GM19238 (cell line): ENCODE results near the gene GPRC5D.

Experiments
- DNase-seq: peaks from one replicate; pipeline ENCODE4 v3.0.0; 2011; ENCODE audit warnings: low spot score; ENCODE audit not compliant: insufficient read length

Gene GPRC5D

GRCh38 chr12:12908711-12909110, 43.3 kb downstream of the GPRC5D start:
- no peak for DNase-seq

- no peak for DNase-seq
Measured at GRCh38 chr12:12908252-12908651, 43.7 kb downstream of the GPRC5D start.

DNA sequence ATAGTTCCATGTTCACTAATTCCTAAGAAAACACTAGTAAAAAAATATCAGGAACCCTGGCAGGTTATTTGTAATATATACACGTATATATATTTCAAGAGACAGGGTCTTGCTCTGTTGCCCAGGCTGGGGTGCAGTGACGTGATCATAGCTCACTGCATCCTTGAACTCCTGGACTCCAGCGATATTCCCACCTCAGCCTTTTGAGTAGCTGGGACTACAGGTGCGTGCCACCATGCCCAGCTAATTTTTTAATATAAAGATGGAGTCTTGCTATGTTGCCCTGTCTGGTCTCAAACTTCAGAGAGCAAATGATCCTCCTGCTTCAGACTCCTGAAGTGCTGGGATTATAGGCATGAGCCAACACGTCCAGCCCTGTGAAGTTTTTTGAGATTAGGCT, 44.4 kb downstream of the GPRC5D start:
- DNase-seq = no peak

DNA sequence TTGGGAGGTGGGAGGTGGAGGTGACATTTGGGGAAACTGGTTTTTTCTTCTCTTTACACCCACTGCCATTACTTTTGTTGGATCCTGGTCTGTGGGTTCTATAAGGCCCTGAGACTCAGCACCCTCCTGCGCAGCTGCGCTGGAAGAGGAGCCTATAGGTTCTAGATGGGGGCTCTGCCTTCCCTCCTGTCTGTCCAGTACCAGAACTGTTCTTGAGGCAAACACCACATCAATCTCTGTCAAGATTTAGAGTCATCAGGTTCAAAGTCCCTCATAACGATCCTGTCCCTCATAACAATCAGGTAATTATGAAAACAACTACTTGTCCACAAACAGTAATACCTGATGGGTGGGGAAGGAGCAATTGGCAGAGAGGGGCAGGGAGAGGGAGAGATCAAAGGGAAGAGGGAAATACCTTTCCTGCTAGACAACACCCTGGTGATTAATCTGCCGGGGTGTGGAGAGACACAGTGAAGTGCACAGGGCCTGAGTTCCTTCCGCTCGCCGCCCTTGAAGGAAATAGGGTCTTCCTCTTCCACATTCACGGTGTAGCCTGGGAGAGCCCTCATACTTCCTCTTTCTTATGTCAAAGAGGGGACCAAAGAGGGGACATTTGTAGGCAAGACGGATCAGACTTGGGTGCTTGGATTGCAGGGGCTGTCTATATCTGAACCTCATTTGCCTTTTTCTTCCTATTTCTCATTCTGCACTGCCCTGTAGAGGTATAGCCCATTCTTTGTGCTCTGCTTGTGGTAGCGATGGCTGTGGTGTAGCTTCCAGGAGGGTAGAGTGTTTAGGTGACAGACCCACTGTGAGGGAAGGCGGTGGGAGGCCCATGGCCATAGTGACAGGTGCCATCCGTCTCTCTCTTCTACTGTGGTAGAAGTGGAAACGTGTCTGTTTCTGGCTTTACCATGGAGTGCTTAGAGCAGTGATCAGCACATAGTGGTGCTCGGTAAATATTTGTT, 48.0 kb downstream of the GPRC5D start:
- DNase-seq = no peak

GRCh38 chr12:12902036-12902435, 49.9 kb downstream of the GPRC5D start:
- DNase-seq = no peak

GRCh38 chr12:12901158-12901791, 50.7 kb downstream of the GPRC5D start:
- DNase-seq = no peak

DNA sequence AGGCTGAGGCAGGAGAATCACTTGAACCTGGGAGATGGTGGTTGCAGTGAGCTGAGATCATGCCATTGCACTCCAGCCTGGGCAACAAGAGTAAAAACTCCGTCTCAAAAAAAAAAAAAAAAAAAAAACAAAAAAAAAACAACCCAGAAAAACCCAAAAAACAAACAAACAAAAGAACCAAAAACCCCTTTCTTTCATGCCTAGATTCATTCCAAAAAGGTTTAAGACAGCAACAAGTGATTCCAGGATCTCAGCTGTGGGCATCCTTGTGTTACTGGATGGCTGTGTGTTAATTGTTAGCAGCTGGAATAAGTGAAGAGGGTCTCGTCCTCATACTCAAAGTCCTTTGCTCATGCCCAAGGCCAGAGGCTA, 51.2 kb downstream of the GPRC5D start:
- DNase-seq = no peak

GRCh38 chr12:12899530-12900380, 52.2 kb downstream of the GPRC5D start:
- no peak for DNase-seq

- DNase-seq = no peak
Measured at GRCh38 chr12:12898911-12899511, 53.0 kb downstream of the GPRC5D start.

DNA sequence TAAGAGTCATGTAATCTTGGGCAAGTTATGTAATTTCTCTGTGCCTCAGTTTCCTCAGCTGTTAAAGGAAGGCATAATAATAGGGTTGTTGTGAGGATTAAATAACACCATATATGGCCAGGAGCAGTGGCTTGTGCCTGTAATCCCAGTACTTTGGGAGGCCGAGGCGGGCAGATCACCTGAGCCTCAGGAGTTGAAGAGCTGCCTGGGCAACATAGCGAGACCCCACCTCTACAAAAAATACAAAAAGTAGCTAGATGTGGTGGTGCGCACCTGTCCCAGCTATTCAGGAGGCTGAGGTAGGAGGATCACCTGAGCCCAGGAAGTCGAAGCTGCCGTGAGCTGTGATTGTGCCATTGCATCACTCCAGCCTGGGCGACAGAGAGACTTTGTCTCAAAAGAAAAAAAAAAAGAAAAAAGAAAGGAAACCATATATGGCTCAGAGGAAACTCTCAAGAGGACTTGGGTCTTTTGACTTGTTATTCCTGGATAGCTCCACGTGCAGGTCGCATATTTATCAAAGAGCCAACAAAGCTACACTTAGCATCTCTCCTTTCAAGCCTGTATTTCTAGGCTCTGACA, 53.7 kb downstream of the GPRC5D start:
- no peak for DNase-seq

DNA sequence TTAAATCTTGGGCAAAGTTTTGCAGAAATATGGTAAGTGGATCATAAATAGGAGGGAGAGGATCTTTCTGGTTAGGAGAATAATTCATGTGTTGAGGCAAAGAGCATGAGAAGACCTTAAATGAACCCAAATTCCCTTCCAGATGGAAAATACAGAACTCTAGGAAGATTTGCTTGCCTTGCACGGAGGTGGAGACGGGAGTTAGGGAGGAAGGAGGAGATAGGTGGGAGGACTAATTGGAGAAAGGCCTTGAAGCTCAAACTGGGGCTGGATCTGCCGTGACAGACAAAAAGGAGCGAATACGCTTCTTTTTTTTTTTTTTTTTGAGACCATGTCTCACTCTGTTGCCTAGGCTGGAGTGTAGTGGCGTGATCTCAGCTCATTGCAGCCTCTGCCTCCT, 54.7 kb downstream of the GPRC5D start:
- no peak for DNase-seq

- no peak for DNase-seq
Measured at GRCh38 chr12:12896260-12896659, 55.7 kb downstream of the GPRC5D start.

DNA sequence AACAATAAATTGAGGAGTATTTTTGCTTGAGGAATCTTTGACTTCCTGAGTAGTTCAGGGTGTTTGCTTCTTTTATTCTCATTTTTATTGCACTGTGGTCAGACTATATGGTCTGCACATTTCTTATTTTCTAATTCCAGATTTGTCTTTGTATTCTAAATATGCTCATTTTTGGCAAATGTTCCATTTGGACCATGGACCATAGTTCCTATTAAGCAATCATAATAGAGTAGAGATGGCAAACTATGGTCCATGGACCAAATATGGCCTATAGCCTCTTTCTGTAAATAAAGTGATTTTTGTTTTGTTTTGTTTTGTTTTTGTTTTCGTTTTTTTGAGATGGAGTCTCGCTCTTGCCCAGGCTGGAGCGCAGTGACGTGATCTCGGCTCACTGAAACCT, 58.5 kb downstream of the GPRC5D start:
- no peak for DNase-seq

- DNase-seq = no peak
Measured at GRCh38 chr12:12892681-12893141, 59.3 kb downstream of the GPRC5D start.

DNA sequence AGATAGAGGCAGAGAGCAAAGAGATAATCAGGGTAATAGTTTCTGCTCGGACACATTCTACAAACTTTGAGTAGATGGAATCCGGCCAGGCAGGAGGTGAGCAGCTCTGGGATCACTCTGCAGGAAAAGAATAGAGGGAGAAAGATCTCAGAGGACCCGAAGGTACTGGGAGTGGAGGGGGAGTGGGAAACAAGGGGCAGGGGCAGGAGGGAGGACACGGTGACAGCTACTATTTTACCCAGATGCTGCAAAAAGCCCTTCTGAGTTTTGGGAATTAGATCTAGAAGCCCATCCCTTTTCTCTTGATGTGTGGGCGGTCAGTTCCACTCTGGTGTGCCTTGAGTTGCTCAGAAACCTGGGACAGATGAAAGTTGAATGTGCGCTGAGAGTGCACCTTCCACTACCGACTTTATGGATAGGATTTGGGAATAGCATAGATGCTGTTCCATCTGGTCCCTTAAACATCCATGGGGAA, 60.1 kb downstream of the GPRC5D start:
- DNase-seq = no peak

GRCh38 chr12:12891080-12891880, 60.7 kb downstream of the GPRC5D start, which contains the start of gene GPRC5A:
Gene GPRC5A, plus strand, starts transcription at chr12:12891562. Its CDS starts 16,688 bp downstream, at chr12:12908250.
- no peak for DNase-seq
